Esophagus muscularis mucosa (tissue), 3 donors: ENCODE data around the gene TMED7.

Experiments used
- POLR2A ChIP-seq: fragments of 450-650 bp; IDR thresholded peaks from one replicate; pipeline ENCODE4 v1.6.1; 2017; ENCODE audit warnings: antibody characterized with exemption, moderate library complexity, mild to moderate bottlenecking, low read depth
- POLR2AphosphoS5 ChIP-seq, 2 donors: sonication (generic); formaldehyde crosslinking; IDR thresholded peaks; one replicate each; pipeline ENCODE4 v1.6.1; 2017; ENCODE audit warnings: antibody characterized with exemption in 2 of 2
- TF ChIP-seq, protein P1 (sequence below), 3 experiments: fragments of 200-600 bp in 2 of 3; fragments of 450-650 bp in 1 of 3; sonication (generic) in 2 of 3; IDR thresholded peaks; one replicate each; pipeline ENCODE4 v1.5.1; 2017 to 2019; ENCODE audit warnings: antibody characterized with exemption in 3 of 3, mild to moderate bottlenecking in 2 of 3, moderate library complexity in 1 of 3

DNA sequence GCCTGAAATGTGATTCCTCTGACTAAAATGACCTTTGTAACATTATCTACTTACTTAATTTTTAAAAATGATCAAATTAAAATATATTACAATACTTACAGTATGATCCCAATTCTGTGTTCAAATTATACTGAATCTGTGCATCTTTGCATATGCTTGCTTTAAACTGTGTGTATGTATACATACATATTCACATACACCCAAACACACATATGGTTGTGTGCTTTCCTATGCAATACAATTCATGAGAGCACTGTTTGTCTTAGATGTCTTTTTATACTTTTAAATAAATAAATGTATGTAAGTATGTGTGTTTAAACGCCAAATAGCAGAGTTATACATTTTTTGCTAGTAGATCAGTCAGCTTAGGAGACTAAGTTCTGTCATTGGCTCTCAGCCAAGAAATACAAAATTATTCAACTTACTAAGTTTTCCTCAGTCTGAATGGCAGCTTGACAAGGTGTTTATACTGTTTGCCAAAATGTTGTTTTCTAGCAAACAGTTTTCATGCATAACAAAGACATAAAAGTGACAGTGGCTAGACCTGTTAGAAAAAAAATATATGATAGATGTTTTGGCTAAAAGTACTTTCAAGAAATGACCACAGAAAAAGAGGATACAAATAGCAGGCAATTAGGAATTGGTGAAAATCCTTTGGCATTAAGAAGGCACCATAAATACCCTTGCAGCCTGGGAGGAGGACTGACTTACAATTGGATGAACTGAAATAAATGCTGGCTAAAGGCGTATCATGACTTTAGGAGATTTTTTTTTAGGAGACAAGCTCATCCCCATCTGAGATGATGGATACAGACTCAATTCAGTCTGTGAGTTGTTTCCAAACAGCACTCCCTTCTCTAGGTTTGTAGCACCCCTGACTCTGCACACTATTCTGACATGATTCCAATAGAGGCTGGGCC is 31.4 kb downstream of the TMED7 start:
- TF ChIP-seq, protein P1, sequence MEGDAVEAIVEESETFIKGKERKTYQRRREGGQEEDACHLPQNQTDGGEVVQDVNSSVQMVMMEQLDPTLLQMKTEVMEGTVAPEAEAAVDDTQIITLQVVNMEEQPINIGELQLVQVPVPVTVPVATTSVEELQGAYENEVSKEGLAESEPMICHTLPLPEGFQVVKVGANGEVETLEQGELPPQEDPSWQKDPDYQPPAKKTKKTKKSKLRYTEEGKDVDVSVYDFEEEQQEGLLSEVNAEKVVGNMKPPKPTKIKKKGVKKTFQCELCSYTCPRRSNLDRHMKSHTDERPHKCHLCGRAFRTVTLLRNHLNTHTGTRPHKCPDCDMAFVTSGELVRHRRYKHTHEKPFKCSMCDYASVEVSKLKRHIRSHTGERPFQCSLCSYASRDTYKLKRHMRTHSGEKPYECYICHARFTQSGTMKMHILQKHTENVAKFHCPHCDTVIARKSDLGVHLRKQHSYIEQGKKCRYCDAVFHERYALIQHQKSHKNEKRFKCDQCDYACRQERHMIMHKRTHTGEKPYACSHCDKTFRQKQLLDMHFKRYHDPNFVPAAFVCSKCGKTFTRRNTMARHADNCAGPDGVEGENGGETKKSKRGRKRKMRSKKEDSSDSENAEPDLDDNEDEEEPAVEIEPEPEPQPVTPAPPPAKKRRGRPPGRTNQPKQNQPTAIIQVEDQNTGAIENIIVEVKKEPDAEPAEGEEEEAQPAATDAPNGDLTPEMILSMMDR (IDR thresholded peaks at IDR 0.05): no peak
- TF ChIP-seq POLR2A (no peak), POLR2AphosphoS5 (IDR thresholded peaks at IDR 0.05) (no peak)
